SK-N-DZ (cell line): ENCODE results near the gene KPNB1.
"Not testable (repeated sequence)": the region's sequence is repeated elsewhere in the genome, so short reads cannot be mapped to it uniquely, and the experiment has no call there.

Experiments used
- DNase-seq: peaks from one replicate; pipeline ENCODE4 v3.0.0-alpha.2; 2015; ENCODE audit warnings: low spot score

The KPNB1 gene

GRCh38 chr17:47676510-47677165 is 26.9 kb downstream of the KPNB1 start:
- DNase-seq: no peak

GRCh38 chr17:47678196-47678595 is 28.5 kb downstream of the KPNB1 start:
- DNase-seq: no peak

GRCh38 chr17:47682138-47682537 is 32.4 kb downstream of the KPNB1 start:
- no peak for DNase-seq

GRCh38 chr17:47682727-47683126 is 33.0 kb downstream of the KPNB1 start:
- DNase-seq: not testable (repeated sequence)

GRCh38 chr17:47684025-47684424 is 34.3 kb downstream of the KPNB1 start:
- no peak for DNase-seq

GRCh38 chr17:47684535-47685193 is 34.9 kb downstream of the KPNB1 start:
- no peak for DNase-seq

GRCh38 chr17:47685556-47686275 is 36.0 kb downstream of the KPNB1 start:
- DNase-seq: no peak

GRCh38 chr17:47686276-47686635 is 36.5 kb downstream of the KPNB1 start:
- DNase-seq: no peak

GRCh38 chr17:47686664-47687327 is 37.1 kb downstream of the KPNB1 start:
- no peak for DNase-seq

- DNase-seq: no peak
These were observed 37.6 kb downstream of the KPNB1 start for GRCh38 chr17:47687328-47687690.

- no peak for DNase-seq
These were observed 38.0 kb downstream of the KPNB1 start for GRCh38 chr17:47687748-47688147.

- no peak for DNase-seq
These were observed 40.4 kb downstream of the KPNB1 start for GRCh38 chr17:47690121-47690520.

GRCh38 chr17:47692137-47692894 is 42.6 kb downstream of the KPNB1 start:
- DNase-seq: no peak

- DNase-seq: no peak
These were observed 43.4 kb downstream of the KPNB1 start for GRCh38 chr17:47692895-47693730.

- peak; percentile 92 for DNase-seq
These were observed 44.2 kb downstream of the KPNB1 start, which contains the start of gene TBKBP1 for GRCh38 chr17:47693731-47694580. TBKBP1 (plus strand) TSS chr17:47694161; CDS start chr17:47696113, 1,952 bp downstream.

- peak; percentile 58 for DNase-seq
These were observed 45.1 kb downstream of the KPNB1 start for GRCh38 chr17:47694581-47695428.

- no peak for DNase-seq
These were observed 46.0 kb downstream of the KPNB1 start for GRCh38 chr17:47695429-47696376.
